LNCAP (cell line): ENCODE measurements around the gene ZRANB1.

Experiments
- TF ChIP-seq, protein P1 (sequence below): fragments of 450-650 bp; IDR thresholded peaks from 2 replicates; pipeline ENCODE4 v1.5.1; 2017; ENCODE audit warnings: mild to moderate bottlenecking

The ZRANB1 gene

GRCh38 chr10:124957404-124957947 is 15.6 kb downstream of the ZRANB1 start:
- TF ChIP-seq, protein P1, sequence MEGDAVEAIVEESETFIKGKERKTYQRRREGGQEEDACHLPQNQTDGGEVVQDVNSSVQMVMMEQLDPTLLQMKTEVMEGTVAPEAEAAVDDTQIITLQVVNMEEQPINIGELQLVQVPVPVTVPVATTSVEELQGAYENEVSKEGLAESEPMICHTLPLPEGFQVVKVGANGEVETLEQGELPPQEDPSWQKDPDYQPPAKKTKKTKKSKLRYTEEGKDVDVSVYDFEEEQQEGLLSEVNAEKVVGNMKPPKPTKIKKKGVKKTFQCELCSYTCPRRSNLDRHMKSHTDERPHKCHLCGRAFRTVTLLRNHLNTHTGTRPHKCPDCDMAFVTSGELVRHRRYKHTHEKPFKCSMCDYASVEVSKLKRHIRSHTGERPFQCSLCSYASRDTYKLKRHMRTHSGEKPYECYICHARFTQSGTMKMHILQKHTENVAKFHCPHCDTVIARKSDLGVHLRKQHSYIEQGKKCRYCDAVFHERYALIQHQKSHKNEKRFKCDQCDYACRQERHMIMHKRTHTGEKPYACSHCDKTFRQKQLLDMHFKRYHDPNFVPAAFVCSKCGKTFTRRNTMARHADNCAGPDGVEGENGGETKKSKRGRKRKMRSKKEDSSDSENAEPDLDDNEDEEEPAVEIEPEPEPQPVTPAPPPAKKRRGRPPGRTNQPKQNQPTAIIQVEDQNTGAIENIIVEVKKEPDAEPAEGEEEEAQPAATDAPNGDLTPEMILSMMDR: no peak

GRCh38 chr10:124959564-124959963 is 17.6 kb downstream of the ZRANB1 start:
- TF ChIP-seq, protein P1: no peak

DNA sequence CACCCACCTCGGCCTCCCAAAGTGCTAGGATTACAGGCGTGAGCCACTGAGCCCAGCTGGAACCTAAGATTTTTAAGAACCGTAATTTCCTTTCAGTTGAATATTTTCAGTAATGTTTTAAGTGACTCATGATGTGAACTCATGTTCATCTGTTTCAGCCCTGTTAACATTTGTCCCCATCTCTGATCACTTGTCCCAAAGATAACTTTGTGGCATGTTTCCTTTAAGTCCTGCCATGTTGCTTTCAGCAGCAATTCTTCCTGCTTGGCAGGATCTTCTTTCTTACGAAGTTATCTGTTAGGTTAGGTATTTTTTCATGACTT is 19.3 kb downstream of the ZRANB1 start:
- TF ChIP-seq, protein P1: no peak

DNA sequence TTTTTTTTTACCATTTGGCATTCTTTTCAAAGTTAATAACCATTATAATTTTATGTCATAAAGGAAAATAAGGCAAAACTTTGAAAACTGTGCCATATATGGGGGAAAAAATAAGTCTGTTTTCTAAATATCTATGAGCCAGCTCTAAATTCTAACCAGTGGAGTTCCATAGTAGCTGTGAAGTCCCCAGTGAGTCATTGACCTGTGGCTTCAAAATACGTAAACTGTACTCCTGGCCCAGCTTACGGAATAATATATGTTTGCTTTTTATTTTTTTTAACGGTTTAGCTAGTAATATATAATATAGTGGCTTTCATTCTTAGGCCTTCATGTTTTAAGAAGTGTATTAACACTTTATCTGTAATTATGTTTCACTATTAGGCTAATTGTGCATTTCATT is 20.5 kb downstream of the ZRANB1 start:
- TF ChIP-seq, protein P1: no peak

DNA sequence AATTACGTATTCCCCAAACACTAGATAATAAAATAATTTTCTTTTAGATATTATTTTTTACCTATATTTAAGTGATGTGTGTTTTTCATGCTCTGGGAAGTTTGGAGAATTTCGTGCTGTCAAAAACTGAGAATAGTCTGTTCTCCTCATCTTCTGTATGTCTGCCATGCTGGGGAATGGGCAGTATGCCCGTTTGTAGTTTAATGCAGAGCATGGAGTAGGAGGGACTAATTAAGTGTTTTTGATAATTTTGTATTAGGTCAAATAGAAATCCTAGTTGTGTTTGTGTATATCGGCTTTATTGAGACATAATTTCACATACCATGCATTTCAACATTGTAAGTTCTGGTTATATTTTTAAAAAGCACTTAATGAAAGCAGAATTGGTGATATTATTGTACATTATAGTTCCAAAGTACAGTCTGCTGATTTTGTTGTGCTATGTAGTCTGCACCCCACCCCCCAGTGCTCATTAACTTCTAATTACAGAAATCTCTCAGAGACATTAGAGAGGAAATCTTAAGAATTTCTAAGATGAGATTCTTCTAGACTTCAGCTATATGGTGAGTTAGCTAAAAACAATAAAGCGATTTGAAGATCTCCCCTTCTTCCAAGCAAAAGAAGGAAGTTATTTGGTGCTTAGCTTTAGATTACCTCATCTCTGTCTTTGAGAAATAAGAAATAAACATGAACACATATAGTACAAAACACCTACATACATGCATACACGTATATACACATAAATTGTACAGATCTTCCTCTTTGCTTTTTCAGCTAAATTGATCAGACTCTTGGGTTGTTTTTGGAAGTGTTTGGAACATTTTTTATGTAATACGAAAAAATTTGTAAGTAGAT is 22.2 kb downstream of the ZRANB1 start:
- TF ChIP-seq, protein P1: no peak

DNA sequence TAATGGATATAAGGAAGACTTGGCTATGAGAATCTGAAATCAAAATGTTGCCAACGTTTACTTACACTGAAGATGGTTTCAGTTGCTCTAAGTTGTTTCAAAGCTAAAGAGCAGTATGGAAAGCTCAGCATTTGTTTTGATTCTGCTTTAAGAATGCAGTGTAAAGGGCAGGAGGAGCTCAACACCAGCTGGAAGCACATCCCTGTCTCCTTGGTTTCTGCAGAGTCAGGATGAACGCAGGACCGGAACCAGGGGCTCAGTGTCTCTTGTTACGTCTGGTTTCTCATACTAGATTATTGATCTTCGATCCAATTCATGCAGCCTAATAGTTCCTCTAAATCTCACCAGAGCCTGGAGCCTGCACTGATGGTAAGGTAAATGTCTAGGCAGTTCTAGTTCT is 24.1 kb downstream of the ZRANB1 start:
- TF ChIP-seq, protein P1: no peak

- TF ChIP-seq, protein P1: no peak
Measured at GRCh38 chr10:124967255-124967654, 25.3 kb downstream of the ZRANB1 start.
